GM19372 (cell line): ENCODE data around the gene AP1S3.

Experiments
- ATAC-seq: cut with Tn5 transposase; IDR thresholded peaks from one replicate; pipeline ENCODE4 v1.9.1; 2021; ENCODE audit warnings: mild to moderate bottlenecking, low read depth, moderate library complexity; ENCODE audit not compliant: unreplicated experiment

The AP1S3 gene

GRCh38 chr2:223764796-223765195 lies 72.6 kb downstream of the AP1S3 start:
- ATAC-seq = no peak

DNA sequence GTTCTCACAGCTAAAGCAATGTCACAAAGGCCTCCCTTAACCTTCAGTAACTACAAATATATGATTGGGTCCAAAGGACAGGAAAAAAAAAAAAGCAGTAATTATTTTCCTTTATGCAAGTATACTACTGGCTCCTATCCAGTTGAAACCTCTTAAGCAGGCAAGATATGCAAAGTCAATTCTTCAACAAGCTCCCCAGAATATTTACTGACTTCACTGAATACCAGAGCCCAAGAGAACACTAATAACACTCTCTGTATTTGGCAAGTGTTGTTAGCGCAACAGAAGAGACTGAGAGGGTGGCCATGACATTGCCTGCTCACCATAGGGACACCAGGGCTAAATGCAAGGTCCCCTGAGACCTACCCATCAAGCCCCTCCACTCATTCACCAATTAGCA lies 74.5 kb downstream of the AP1S3 start:
- no peak for ATAC-seq

- ATAC-seq = peak; percentile 74
Observed at GRCh38 chr2:223761746-223762145, 75.6 kb downstream of the AP1S3 start.

DNA sequence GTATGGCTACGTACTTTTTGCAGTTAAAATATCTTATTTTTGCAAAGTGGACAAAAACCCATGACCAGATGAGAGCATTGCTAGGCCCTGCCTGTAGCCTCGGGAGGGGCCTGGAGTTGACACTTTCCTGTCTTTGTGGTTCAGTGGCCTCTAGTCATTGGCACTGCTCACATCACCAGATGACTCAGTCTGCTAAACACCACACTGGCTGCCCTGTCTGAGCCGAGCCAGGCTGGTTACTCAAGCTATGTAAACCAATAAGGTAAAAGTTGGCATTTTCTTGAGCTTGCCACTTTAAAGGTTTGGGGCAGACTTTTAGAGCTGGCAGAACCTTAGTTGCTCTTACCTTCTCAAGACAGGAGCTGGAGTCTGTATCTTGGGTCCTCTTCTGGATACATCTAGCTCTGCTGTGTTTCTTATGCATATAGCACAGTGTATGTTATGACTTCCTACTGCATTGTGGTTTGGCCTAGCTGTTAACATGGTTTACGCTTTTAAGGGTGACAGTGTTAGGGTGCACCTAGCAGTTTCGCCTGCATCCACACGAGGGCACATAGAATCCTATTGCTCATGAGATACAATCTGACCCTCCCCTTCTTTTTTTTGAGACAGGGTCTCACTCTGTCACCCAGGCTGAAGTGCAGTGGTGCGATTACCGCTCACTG lies 76.4 kb downstream of the AP1S3 start:
- peak; percentile 72 for ATAC-seq

DNA sequence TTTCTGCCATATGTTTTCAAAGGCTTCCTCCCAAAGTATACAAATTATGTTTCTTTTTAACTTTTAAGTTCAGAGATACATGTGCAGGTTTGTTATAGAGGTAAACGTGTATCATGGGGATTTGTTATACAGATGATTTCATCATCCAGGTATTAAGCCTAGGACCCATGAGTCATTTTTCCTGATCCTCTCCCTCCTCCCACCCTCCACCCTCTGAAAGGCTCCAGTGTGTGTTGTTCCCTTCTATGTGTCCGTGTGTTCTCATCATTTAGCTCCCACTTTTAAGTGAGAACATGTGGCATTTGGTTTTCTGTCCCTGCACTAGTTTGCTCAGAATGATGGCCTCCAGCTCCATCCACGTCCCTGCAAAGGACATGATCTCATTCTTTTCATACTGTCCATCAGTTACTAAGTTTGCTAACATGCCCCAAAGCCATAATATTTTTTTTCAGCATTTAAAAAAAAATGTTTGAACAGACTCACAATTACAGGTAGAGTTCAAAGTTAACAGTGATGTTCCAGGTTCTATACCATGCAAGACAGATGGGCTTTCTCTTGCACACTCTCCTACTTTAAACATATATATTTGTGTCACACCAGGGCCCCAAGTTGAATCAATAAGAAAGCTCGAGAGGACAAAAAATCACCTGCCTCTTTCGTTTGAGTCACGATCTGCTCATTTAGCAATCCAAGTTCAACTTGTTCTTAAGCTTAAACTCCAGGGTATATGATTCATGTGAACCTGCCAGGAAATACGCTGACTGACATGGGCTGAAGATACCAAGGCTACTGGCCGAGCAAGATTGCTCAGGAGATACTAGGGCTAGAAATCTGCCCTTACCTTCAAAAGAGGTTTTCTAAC lies 77.6 kb downstream of the AP1S3 start:
- no peak for ATAC-seq

DNA sequence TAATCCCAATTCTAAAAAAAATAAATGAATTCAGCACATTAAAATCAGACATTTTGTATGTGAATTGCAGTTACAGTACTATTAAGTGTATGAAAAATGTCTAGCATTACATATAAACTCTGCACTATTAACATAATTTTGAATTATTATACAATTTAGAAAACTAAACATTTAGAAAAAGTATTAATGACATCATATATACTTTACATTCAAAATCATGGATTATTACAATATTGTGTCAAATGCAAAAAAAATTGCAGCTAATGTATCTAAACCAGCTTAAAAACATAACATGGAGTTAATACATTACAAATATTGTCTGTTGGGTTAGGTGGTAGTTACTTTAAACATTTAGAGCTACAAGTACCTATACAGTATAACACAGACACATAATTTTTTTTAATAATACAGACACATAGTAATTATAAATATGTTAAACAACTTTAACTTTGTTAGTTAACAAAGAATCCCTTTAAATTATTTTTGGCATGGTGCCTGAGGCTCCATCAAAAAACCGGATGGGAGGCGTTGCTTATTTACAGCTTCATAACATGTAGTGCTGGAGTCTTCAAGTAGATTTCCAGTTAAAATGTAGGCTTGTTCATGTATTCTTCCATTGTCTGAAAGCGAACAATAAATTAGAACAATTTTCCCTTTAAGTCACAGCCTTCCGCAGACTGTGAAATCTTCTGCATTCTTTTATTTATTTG lies 79.1 kb downstream of the AP1S3 start:
- no peak for ATAC-seq

- no peak for ATAC-seq
Observed at GRCh38 chr2:223753940-223754339, 83.4 kb downstream of the AP1S3 start.

- ATAC-seq = no peak
Observed at GRCh38 chr2:223751012-223751411, 86.4 kb downstream of the AP1S3 start.

DNA sequence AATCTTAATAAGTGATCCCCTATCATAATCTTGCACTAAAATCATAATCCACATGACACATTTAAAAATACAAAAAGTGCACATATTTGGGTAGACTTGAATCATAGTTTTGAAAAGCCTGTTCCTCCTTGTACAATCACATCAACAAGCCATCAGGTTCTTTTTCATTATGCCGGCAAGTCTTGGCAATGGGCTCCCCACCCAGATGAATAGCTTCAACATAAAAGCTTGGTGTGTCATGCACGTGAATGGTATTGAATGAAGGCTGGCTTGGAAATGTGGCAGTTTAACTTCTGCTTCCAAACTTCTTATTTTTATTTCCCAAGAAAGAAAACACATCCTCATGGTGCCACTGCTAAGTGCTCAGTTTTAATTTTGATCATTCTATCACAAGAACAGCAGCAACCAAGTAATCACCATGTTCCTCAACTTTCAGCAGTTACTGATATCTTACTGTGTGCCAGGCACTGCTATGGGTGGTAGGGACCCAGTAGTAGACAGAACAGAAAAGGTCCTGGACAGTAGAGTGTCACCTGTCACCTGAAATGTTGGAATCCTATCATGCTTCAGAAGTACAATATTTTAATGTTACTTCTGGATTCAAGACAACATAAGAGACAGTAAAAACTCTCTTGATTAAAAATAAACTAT lies 89.9 kb downstream of the AP1S3 start:
- ATAC-seq = no peak

DNA sequence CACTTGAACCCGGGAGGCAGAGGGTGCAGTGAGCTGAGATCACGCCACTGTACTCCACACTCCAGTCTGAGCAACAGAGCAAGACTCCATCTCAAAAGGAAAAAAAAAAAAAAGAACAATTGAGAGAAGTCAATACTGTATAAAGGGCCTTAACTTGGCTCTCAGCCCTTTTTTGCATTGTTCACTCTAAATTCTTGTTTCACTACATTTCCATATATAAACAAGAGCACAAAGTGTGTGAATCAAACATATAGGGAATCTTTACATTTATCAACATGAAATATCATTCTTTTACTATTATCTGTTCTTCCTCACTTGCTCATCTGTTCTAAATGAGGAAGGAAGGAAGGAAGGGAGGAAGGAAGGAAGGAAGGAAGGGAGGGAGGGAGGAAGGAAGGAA lies 90.8 kb downstream of the AP1S3 start:
- no peak for ATAC-seq

DNA sequence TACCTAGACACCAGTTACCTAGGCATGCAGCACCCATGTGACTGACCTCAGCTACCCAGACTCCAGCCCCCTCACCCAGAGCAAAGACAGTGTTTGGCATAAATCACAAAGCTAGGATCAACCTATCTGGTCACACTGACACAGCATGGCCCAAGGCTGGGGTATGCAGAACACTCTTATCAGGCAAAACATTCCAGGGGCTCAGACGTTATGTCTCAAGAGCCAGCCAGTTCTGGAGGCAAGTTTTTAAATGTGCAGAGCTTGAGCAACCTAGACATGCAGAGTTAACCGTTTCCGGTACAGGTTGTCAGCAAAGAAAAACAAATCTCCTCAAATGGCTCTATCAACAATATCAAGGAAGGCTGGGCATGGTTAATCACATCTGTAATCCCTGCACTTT lies 92.8 kb downstream of the AP1S3 start:
- no peak for ATAC-seq

GRCh38 chr2:223740679-223741078 lies 96.7 kb downstream of the AP1S3 start:
- ATAC-seq = no peak

DNA sequence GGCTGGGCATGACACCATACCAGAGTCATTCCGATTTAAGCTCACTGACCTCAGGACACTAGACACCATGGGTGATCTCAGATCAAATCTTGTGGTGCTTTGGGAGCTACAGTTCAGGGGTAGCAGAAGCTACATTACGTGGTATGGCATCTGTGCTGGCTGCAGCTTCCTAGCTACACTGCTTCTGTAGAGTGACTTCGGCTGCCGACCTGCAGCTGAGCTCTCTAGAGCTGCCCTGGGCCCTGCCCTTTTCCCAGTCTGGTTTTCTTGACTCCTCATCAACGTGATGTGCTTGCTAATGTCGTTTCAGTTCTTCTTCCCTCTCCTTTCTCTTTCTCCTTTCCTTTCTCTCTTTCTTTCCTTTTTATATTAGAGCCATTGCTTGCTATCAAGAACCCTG lies 100.2 kb downstream of the AP1S3 start:
- no peak for ATAC-seq

GRCh38 chr2:223736488-223736887 lies 100.9 kb downstream of the AP1S3 start:
- no peak for ATAC-seq

DNA sequence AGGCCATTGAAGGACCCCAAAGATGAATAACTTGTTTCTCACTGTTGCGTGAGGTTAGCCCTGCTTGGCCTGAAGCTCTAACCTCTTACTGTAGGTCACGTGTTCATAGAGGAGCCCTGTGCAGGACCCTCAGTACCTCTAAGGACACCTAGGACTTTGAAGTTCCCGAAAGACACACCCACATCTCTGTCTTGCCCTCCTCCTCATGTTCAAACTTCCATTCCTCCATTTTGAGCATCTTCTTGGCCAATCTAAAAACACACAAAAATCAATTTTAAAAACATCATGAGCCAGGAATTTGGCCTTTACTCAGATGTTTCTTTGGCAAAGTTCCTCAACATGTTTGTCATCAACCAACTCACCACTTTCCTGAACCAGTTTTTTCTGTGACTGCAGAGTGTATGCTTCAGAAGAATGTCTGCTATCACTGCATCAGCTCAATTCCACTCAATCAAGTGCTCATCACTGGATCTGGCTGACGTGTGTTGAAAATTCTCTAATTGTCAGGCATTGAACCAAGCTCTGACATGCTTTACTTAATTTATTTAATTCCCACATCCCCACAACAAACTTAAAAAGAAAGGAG lies 101.6 kb downstream of the AP1S3 start:
- ATAC-seq = no peak

DNA sequence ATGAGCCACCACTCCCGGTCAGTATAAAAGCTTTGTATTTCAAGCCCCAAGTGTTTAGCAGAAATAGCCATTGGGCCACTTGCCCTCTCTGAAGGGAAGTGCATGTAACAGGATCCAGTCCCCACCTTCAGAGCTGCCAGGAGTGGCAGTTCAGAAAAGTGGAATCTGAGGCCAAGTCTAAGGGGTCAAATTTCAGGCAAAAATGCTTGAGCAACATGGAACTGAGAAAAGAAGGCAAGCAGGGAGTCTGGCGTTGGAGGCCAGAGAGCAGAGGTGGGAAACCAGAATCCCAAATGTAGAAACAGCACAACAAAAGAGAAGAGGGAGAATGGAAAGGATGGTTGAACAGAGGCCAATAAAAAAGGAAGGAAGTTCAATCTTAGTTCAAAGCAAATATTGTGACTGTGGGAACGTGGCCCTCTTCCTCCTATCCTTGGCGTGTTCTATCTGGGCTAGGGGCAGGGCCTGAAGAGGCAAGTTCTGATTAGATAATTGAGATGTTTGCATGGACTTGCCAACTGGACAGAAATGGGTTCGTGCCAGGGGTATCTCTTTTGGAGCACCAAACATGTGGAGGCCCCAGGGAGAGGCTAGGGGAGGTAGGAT lies 102.2 kb downstream of the AP1S3 start:
- ATAC-seq = no peak

- ATAC-seq = no peak
Observed at GRCh38 chr2:223734346-223734745, 103.0 kb downstream of the AP1S3 start.

DNA sequence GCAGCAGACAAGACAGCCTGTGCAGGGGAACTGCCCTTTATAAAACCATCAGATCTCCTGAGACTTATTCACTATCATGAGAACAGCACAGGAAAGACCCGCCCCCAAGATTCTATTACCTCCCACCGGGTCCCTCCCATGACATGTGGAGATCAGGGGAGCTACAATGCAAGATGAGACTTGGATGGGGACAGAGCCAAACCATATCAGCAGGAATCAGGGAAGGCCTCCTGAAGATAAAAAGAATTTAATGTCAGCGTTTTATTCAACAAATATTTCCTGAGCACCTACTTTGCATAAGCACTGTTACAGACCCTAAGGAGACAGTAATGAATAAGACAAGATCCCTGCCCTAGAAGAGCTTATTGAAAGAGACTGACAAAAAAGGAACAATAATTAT lies 105.0 kb downstream of the AP1S3 start:
- ATAC-seq = no peak

DNA sequence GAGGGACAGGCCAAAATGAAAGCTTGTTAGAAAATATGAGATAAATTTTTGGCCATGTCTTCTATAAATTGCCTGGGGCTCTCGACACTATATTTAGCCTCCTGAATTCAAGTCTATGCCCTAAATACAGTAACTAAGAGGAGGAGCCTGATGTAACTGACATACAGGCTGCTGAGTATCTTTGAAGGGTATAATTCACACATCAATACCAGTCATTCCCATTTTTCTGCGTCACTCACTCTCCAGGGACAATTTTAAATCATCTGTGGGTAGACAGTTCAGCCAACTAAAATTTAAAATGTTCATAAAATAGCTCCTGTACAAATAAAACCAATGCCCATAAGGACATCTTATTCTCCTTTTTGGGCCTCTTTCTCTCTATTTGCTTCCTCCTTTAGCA lies 105.9 kb downstream of the AP1S3 start:
- ATAC-seq = no peak

DNA sequence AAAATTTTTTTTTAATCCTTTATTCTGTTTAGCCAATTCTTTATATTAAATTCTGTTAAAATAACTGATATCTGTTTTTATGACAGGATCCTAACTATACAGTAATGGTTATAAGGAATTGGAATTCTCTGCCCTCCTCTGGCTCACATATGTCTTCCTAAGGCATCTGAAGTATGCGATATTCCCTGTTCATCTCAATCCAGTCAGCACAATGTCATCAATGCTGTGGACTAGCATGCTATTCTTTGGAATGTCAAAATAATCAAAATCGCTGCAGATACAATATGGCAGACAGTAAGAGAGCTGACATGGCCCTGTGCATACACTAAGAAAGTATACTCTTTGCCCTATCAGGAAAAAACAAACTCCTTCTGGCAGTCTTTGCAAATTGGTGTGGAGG lies 107.6 kb downstream of the AP1S3 start:
- ATAC-seq = no peak
